HepG2 (cell line): ENCODE measurements around the gene AGXT. TPM values are rescaled to one million over a fixed set of nuclear protein-coding genes. Genes with fewer than 3 reads are reported as not detected.
A peak's percentile ranks its signal among the peaks of the same experiment; 100 is the strongest.

ENCODE experiments used
- FOXK1 ChIP-seq: sonication (generic); formaldehyde crosslinking; IDR thresholded peaks from 2 replicates; pipeline ENCODE4 v1.4.0; 2020; ENCODE audit warnings: low read depth, missing genetic modification reagents, borderline replicate concordance
- KAT7 ChIP-seq: IDR thresholded peaks from 2 replicates; pipeline ENCODE4 v1.6.1; 2018; ENCODE audit warnings: borderline replicate concordance, missing compliant biosample characterization
- KDM6A ChIP-seq: IDR thresholded peaks from 2 replicates; pipeline ENCODE4 v1.6.1; 2016; ENCODE audit warnings: low read depth
- MTF2 ChIP-seq: sonication (generic); formaldehyde crosslinking; IDR thresholded peaks from 2 replicates; pipeline ENCODE4 v1.5.0; 2020; ENCODE audit warnings: missing genetic modification reagents, borderline replicate concordance
- ZFP36L2 ChIP-seq: sonication (generic); formaldehyde crosslinking; IDR thresholded peaks from 2 replicates; pipeline ENCODE4 v1.4.0; 2020; ENCODE audit warnings: missing genetic modification reagents
- ZMYM2 ChIP-seq: sonication (generic); formaldehyde crosslinking; IDR thresholded peaks from 2 replicates; pipeline ENCODE4 v1.8.0; 2022; ENCODE audit warnings: mild to moderate bottlenecking, missing genetic modification reagents
- ZNF138 ChIP-seq: sonication (generic); formaldehyde crosslinking; IDR thresholded peaks from 2 replicates; pipeline ENCODE4 v1.5.0; 2020; ENCODE audit warnings: mild to moderate bottlenecking, low read depth, missing genetic modification reagents
- ZNF205 ChIP-seq: IDR thresholded peaks from 2 replicates; pipeline ENCODE4 v1.6.1; 2018; ENCODE audit warnings: missing biosample characterization, missing genetic modification reagents
- ZNF296 ChIP-seq: sonication (generic); formaldehyde crosslinking; conservative IDR thresholded peaks from 2 replicates; pipeline ENCODE4 v1.5.0; 2020; ENCODE audit warnings: mild to moderate bottlenecking, missing genetic modification reagents
- ZNF317 ChIP-seq: sonication (generic); formaldehyde crosslinking; IDR thresholded peaks from 2 replicates; pipeline ENCODE4 v1.5.0; 2020; ENCODE audit warnings: mild to moderate bottlenecking, missing genetic modification reagents
- ZNF34 ChIP-seq: sonication (generic); formaldehyde crosslinking; IDR thresholded peaks from 2 replicates; pipeline ENCODE4 v1.4.0; 2020; ENCODE audit warnings: mild to moderate bottlenecking, missing genetic modification reagents, borderline replicate concordance
- ZNF430 ChIP-seq: sonication (generic); formaldehyde crosslinking; IDR thresholded peaks from 2 replicates; pipeline ENCODE4 v1.9.0; 2021; ENCODE audit warnings: mild to moderate bottlenecking, missing genetic modification reagents
- ZNF724P ChIP-seq: sonication (generic); formaldehyde crosslinking; IDR thresholded peaks from 2 replicates; pipeline ENCODE4 v1.8.0; 2022; ENCODE audit warnings: missing genetic modification reagents, borderline replicate concordance
- ZNF878 ChIP-seq: sonication (generic); formaldehyde crosslinking; IDR thresholded peaks from 2 replicates; pipeline ENCODE4 v1.8.1; 2023; ENCODE audit warnings: mild to moderate bottlenecking, missing genetic modification reagents, moderate library complexity
- polyA plus RNA-seq, 8 experiments: library from polyadenylated mRNA; depleted of rRNA in 3 of 8; stranded (reverse) in 7 of 8; unstranded in 1 of 8; fragments of >200 nt; fragmentation: Illumina TruSeq in 4 of 8; extraction: Trizol in 4 of 8; gene quantifications; 2 replicates each; pipeline versions ENCODE4 v1.2.1 to v1.2.3, GENCODE V29; 2011 to 2016; ENCODE audit warnings: low read depth in 4 of 8, missing spikeins in 1 of 8, mixed read lengths in 1 of 8; ENCODE audit not compliant: insufficient read depth in 1 of 8
- total RNA-seq, 5 experiments: library from RNA; depleted of rRNA; stranded (reverse); fragments of >200 nt; fragmentation: Illumina TruSeq; extraction: Trizol; gene quantifications; 2 replicates each; pipeline ENCODE4 v1.2.3, GENCODE V29; 2016; ENCODE audit warnings: low read depth in 1 of 5
- TF ChIP-seq, protein P1 (sequence below): sonication (generic); formaldehyde crosslinking; IDR thresholded peaks from 2 replicates; pipeline ENCODE4 v1.9.0; 2022; ENCODE audit warnings: missing genetic modification reagents, mild to moderate bottlenecking, borderline replicate concordance
- TF ChIP-seq, protein P2 (sequence below): sonication (generic); formaldehyde crosslinking; IDR thresholded peaks from 2 replicates; pipeline ENCODE4 v1.5.1; 2020; ENCODE audit warnings: missing genetic modification reagents, mild to moderate bottlenecking, borderline replicate concordance
- TF ChIP-seq, protein P3 (sequence below): sonication (generic); formaldehyde crosslinking; IDR thresholded peaks from 2 replicates; pipeline ENCODE4 v1.5.1; 2020; ENCODE audit warnings: mild to moderate bottlenecking, missing genetic modification reagents, borderline replicate concordance
- TF ChIP-seq, protein P4 (sequence below): sonication (generic); formaldehyde crosslinking; IDR thresholded peaks from 2 replicates; pipeline ENCODE4 v1.5.1; 2020; ENCODE audit warnings: missing genetic modification reagents, mild to moderate bottlenecking, borderline replicate concordance
- TF ChIP-seq, protein P5 (sequence below): fragments of 450-650 bp; IDR thresholded peaks from 2 replicates; pipeline ENCODE4 v1.6.1; 2017; ENCODE audit warnings: mild to moderate bottlenecking

AGXT gene
- total and polyA plus RNA-seq, 2 of the 13 experiments (the other 11 are each of a cell fraction or from before 2014, with no cell fraction given), result 41.9 to 96.1 TPM

DNA sequence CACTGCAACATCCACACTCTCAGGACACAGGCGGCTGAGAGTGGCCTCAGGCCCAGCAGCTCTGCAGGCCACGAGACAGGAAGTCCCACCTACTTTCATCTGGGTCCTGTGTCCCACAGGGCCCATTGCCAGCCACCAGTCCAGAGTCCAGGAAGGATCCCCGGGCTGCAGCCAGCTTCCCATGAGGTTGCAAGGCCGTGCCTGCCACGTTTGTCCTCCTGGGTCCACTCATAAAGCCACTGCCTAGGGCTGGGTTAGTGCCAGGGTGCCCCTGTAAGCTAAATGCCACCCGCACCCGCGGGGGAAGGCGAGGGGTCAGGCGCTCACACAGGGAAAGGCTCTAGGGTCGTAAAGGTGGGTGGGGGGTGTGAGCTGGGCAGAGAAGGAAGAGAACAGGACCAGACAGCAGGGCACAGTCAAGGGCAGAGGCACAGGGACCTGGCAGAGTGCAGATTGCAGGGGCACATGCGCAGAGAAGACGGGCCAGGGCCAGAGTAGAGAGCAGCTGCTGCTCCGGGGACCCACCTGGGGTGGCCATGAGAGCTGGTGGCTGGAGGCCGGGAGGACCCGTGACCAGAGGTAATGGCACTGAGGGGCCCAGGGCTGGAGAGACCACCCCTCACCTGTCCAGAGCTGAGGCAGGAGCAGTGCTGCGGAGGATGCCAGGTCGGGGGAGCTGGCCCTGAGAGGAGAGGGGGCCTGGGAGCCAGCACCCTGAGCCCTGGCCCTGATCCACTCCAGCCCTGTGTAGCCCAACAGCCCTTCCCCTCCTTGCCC, 8.0 kb downstream of the AGXT start (continued):
- TF ChIP-seq ZNF724P (CRISPR knock-in tag) (peak; percentile 76), ZFP36L2 (CRISPR knock-in tag) (no peak; the same call in 1 of the 2 replicates), FOXK1 (CRISPR knock-in tag) (peak; percentile 71; the same call in 1 of the 2 replicates), ZNF430 (CRISPR knock-in tag) (peak; percentile 93), ZNF205 (CRISPR knock-in tag) (peak; percentile 78; the same call in 1 of the 2 replicates), ZNF878 (CRISPR knock-in tag) (no peak), ZNF317 (CRISPR knock-in tag) (peak; percentile 91), ZNF34 (CRISPR knock-in tag) (no peak), KDM6A (CRISPR knock-in tag) (peak; percentile 79), KAT7 (CRISPR knock-in tag) (peak; percentile 83), MTF2 (CRISPR knock-in tag) (0 out of 2 replicates have a peak, but pooled peaks have one; percentile 18), ZNF296 (no peak), ZMYM2 (CRISPR knock-in tag) (peak; percentile 92), ZNF138 (CRISPR knock-in tag) (no peak)
- TF ChIP-seq, protein P1, sequence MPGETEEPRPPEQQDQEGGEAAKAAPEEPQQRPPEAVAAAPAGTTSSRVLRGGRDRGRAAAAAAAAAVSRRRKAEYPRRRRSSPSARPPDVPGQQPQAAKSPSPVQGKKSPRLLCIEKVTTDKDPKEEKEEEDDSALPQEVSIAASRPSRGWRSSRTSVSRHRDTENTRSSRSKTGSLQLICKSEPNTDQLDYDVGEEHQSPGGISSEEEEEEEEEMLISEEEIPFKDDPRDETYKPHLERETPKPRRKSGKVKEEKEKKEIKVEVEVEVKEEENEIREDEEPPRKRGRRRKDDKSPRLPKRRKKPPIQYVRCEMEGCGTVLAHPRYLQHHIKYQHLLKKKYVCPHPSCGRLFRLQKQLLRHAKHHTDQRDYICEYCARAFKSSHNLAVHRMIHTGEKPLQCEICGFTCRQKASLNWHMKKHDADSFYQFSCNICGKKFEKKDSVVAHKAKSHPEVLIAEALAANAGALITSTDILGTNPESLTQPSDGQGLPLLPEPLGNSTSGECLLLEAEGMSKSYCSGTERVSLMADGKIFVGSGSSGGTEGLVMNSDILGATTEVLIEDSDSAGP (CRISPR knock-in tag), result peak; percentile 84
- TF ChIP-seq, protein P2, sequence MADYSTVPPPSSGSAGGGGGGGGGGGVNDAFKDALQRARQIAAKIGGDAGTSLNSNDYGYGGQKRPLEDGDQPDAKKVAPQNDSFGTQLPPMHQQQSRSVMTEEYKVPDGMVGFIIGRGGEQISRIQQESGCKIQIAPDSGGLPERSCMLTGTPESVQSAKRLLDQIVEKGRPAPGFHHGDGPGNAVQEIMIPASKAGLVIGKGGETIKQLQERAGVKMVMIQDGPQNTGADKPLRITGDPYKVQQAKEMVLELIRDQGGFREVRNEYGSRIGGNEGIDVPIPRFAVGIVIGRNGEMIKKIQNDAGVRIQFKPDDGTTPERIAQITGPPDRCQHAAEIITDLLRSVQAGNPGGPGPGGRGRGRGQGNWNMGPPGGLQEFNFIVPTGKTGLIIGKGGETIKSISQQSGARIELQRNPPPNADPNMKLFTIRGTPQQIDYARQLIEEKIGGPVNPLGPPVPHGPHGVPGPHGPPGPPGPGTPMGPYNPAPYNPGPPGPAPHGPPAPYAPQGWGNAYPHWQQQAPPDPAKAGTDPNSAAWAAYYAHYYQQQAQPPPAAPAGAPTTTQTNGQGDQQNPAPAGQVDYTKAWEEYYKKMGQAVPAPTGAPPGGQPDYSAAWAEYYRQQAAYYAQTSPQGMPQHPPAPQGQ (CRISPR knock-in tag), result no peak
- TF ChIP-seq, protein P3, sequence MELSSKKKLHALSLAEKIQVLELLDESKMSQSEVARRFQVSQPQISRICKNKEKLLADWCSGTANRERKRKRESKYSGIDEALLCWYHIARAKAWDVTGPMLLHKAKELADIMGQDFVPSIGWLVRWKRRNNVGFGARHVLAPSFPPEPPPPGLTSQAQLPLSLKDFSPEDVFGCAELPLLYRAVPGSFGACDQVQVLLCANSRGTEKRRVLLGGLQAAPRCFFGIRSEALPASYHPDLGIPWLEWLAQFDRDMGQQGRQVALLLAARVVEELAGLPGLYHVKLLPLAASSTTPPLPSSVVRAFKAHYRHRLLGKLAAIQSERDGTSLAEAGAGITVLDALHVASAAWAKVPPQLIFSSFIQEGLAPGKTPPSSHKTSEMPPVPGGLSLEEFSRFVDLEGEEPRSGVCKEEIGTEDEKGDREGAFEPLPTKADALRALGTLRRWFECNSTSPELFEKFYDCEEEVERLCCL, result peak; percentile 96
- TF ChIP-seq, protein P4, sequence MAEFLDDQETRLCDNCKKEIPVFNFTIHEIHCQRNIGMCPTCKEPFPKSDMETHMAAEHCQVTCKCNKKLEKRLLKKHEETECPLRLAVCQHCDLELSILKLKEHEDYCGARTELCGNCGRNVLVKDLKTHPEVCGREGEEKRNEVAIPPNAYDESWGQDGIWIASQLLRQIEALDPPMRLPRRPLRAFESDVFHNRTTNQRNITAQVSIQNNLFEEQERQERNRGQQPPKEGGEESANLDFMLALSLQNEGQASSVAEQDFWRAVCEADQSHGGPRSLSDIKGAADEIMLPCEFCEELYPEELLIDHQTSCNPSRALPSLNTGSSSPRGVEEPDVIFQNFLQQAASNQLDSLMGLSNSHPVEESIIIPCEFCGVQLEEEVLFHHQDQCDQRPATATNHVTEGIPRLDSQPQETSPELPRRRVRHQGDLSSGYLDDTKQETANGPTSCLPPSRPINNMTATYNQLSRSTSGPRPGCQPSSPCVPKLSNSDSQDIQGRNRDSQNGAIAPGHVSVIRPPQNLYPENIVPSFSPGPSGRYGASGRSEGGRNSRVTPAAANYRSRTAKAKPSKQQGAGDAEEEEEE, result no peak
- TF ChIP-seq, protein P5, sequence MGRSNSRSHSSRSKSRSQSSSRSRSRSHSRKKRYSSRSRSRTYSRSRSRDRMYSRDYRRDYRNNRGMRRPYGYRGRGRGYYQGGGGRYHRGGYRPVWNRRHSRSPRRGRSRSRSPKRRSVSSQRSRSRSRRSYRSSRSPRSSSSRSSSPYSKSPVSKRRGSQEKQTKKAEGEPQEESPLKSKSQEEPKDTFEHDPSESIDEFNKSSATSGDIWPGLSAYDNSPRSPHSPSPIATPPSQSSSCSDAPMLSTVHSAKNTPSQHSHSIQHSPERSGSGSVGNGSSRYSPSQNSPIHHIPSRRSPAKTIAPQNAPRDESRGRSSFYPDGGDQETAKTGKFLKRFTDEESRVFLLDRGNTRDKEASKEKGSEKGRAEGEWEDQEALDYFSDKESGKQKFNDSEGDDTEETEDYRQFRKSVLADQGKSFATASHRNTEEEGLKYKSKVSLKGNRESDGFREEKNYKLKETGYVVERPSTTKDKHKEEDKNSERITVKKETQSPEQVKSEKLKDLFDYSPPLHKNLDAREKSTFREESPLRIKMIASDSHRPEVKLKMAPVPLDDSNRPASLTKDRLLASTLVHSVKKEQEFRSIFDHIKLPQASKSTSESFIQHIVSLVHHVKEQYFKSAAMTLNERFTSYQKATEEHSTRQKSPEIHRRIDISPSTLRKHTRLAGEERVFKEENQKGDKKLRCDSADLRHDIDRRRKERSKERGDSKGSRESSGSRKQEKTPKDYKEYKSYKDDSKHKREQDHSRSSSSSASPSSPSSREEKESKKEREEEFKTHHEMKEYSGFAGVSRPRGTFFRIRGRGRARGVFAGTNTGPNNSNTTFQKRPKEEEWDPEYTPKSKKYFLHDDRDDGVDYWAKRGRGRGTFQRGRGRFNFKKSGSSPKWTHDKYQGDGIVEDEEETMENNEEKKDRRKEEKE, result no peak
